H9 (cell line): ENCODE measurements around the gene MB. TPM values are rescaled to one million over a fixed set of nuclear protein-coding genes. Genes with fewer than 3 reads are reported as not detected.

ENCODE experiments used
- DNase-seq: peaks from one replicate; pipeline ENCODE4 v3.0.0-alpha.2; 2017
- H2AFZ ChIP-seq: one replicate; pipeline ENCODE4 v1.6.1; 2013; ENCODE audit warnings: mild to moderate bottlenecking, low read length, control low read depth, moderate library complexity
- H2AK5ac ChIP-seq: 2 replicates; pipeline ENCODE4 v1.6.1; 2013; ENCODE audit warnings: low read length, control low read depth, mixed read lengths; ENCODE audit not compliant: insufficient read length
- H2BK120ac ChIP-seq: one replicate; pipeline ENCODE4 v1.6.1; 2013; ENCODE audit warnings: low read depth, mild to moderate bottlenecking, low read length, control low read depth, inconsistent platforms; ENCODE audit not compliant: poor library complexity, severe bottlenecking
- H2BK12ac ChIP-seq: 2 replicates; pipeline ENCODE4 v1.6.1; 2013; ENCODE audit warnings: low read length, control low read depth, mixed read lengths, low read depth; ENCODE audit not compliant: insufficient read length
- H2BK15ac ChIP-seq: 2 replicates; pipeline ENCODE4 v1.6.1; 2013; ENCODE audit warnings: low read depth, low read length, control low read depth
- H2BK20ac ChIP-seq: one replicate; pipeline ENCODE4 v1.6.1; 2013; ENCODE audit warnings: low read depth, mild to moderate bottlenecking, low read length, control low read depth, inconsistent platforms; ENCODE audit not compliant: poor library complexity, severe bottlenecking
- H2BK5ac ChIP-seq: 2 replicates; pipeline ENCODE4 v1.6.1; 2013; ENCODE audit warnings: low read length, control low read depth, mixed read lengths; ENCODE audit not compliant: insufficient read length
- H3K14ac ChIP-seq: 2 replicates; pipeline ENCODE4 v1.6.1; 2013; ENCODE audit warnings: low read length, control low read depth; ENCODE audit not compliant: insufficient read depth
- H3K18ac ChIP-seq: 2 replicates; pipeline ENCODE4 v1.6.1; 2013; ENCODE audit warnings: low read depth, mild to moderate bottlenecking, mixed read lengths, low read length, control low read depth; ENCODE audit not compliant: insufficient read length
- H3K23ac ChIP-seq: 2 replicates; pipeline ENCODE4 v1.6.1; 2013; ENCODE audit warnings: low read length, control low read depth, mixed read lengths, low read depth; ENCODE audit not compliant: insufficient read length
- H3K23me2 ChIP-seq: 2 replicates; pipeline ENCODE4 v1.6.1; 2013; ENCODE audit warnings: low read depth, mild to moderate bottlenecking, mixed read lengths, low read length, control low read depth; ENCODE audit not compliant: insufficient read length, poor library complexity, severe bottlenecking
- H3K27ac ChIP-seq: 2 replicates; pipeline ENCODE4 v1.5.1; 2013; ENCODE audit warnings: low read length, control low read depth, mixed read lengths, low read depth; ENCODE audit not compliant: insufficient read length
- H3K27me3 ChIP-seq: 2 replicates; pipeline ENCODE4 v1.6.1; 2013; ENCODE audit warnings: low read length, control low read depth, inconsistent platforms; ENCODE audit not compliant: insufficient read depth
- H3K4ac ChIP-seq: 2 replicates; pipeline ENCODE4 v1.6.1; 2013; ENCODE audit warnings: low read depth, mild to moderate bottlenecking, control low read depth, inconsistent platforms, low read length, moderate library complexity
- H3K4me1 ChIP-seq: 2 replicates; pipeline ENCODE4 v1.6.1; 2013; ENCODE audit warnings: low read length, control low read depth, inconsistent platforms; ENCODE audit not compliant: insufficient read depth
- H3K4me2 ChIP-seq: 2 replicates; pipeline ENCODE4 v1.6.1; 2013; ENCODE audit warnings: low read length, control low read depth, mixed read lengths; ENCODE audit not compliant: insufficient read length, insufficient read depth
- H3K56ac ChIP-seq: 2 replicates; pipeline ENCODE4 v1.6.1; 2013; ENCODE audit warnings: low read depth, mild to moderate bottlenecking, mixed read lengths, low read length, control low read depth; ENCODE audit not compliant: insufficient read length
- H3K79me1 ChIP-seq: 2 replicates; pipeline ENCODE4 v1.6.1; 2013; ENCODE audit warnings: low read depth, mild to moderate bottlenecking, moderate library complexity, low read length, control low read depth, inconsistent platforms; ENCODE audit not compliant: insufficient read depth, poor library complexity, severe bottlenecking
- H3K79me2 ChIP-seq: 2 replicates; pipeline ENCODE4 v1.6.1; 2013; ENCODE audit warnings: low read length, control low read depth, inconsistent platforms; ENCODE audit not compliant: insufficient read depth
- H3K9ac ChIP-seq: 2 replicates; pipeline ENCODE4 v1.6.1; 2013; ENCODE audit warnings: low read length, control low read depth, mixed read lengths; ENCODE audit not compliant: insufficient read length; ENCODE audit errors: extremely low read depth
- H3K9me3 ChIP-seq: one replicate; pipeline ENCODE4 v1.6.1; 2013; ENCODE audit warnings: low read depth, low read length, inconsistent platforms; ENCODE audit not compliant: control insufficient read depth
- H3T11ph ChIP-seq: one replicate; pipeline ENCODE4 v1.6.1; 2013; ENCODE audit warnings: mild to moderate bottlenecking, low read length, control low read depth, inconsistent platforms
- H4K20me1 ChIP-seq: one replicate; pipeline ENCODE4 v1.6.1; 2013; ENCODE audit not compliant: control insufficient read depth, insufficient read length, insufficient read depth
- H4K5ac ChIP-seq: 2 replicates; pipeline ENCODE4 v1.6.1; 2013; ENCODE audit warnings: low read depth, mild to moderate bottlenecking, mixed read lengths, low read length, control low read depth; ENCODE audit not compliant: insufficient read length
- H4K8ac ChIP-seq: replicated peaks from 2 replicates; pipeline ENCODE4 v1.6.1; 2013; ENCODE audit warnings: low read length, control low read depth, mixed read lengths, low read depth; ENCODE audit not compliant: insufficient read length
- H4K91ac ChIP-seq: 2 replicates; pipeline ENCODE4 v1.6.1; 2013; ENCODE audit warnings: low read depth, mild to moderate bottlenecking, moderate library complexity, mixed read lengths, low read length, control low read depth; ENCODE audit not compliant: insufficient read length
- H3K27ac Mint-ChIP-seq, 3 experiments: 2 replicates in 2 of 3; 3 replicates in 1 of 3; pipeline ENCODE4 v1.8.0; 2020 to 2021; ENCODE audit warnings: mixed read lengths in 3 of 3, mild to moderate bottlenecking in 1 of 3, moderate library complexity in 1 of 3
- H3K27me3 Mint-ChIP-seq: 2 replicates; pipeline ENCODE4 v1.8.0; 2021; ENCODE audit warnings: low read depth, mild to moderate bottlenecking, moderate library complexity, mixed read lengths
- H3K36me3 Mint-ChIP-seq, 3 experiments: 2 replicates in 2 of 3; 3 replicates in 1 of 3; pipeline ENCODE4 v1.8.0; 2020 to 2021; ENCODE audit warnings: low read depth in 3 of 3, mixed read lengths in 3 of 3; ENCODE audit not compliant: insufficient read depth in 1 of 3
- H3K4me1 Mint-ChIP-seq, 2 experiments: 2 replicates each; pipeline ENCODE4 v1.8.0; 2020; ENCODE audit warnings: mixed read lengths in 2 of 2
- H3K4me3 Mint-ChIP-seq, 2 experiments: 2 replicates in 1 of 2; 3 replicates in 1 of 2; pipeline ENCODE4 v1.8.0; 2020 to 2021; ENCODE audit warnings: mild to moderate bottlenecking in 2 of 2, mixed read lengths in 2 of 2, moderate library complexity in 1 of 2
- H3K9me3 Mint-ChIP-seq, 2 experiments: 2 replicates in 1 of 2; 3 replicates in 1 of 2; pipeline ENCODE4 v1.8.0; 2020; ENCODE audit warnings: mild to moderate bottlenecking in 2 of 2, mixed read lengths in 2 of 2, moderate library complexity in 1 of 2
- WGBS: extraction: QIAGEN DNeasy Blood & Tissue Kit; methylation state at CpG from one replicate; pipeline ENCODE4 v1.1.7; 2013; ENCODE audit warnings: missing lambda C conversion rate, low lambda C conversion rate, mixed read lengths; ENCODE audit not compliant: insufficient read length; ENCODE audit errors: extremely low coverage; 5-methylcytosine and 5-hydroxymethylcytosine counted together
- total RNA-seq: library from RNA; stranded (reverse); gene quantifications from 2 replicates; pipeline ENCODE4 v1.2.1, GENCODE V29; 2021
- TF ChIP-seq, protein P1 (sequence below): fragments of 200-600 bp; sonication (generic); conservative IDR thresholded peaks from 3 replicates; pipeline ENCODE4 v1.8.0; 2021; ENCODE audit warnings: antibody characterized with exemption, mild to moderate bottlenecking

The MB gene
- total RNA-seq, 1 experiment from 2014 or later = 0.55 TPM

- no peak overlapping the region for H3K18ac ChIP-seq
- no peak overlapping the region for H2BK120ac ChIP-seq
- H3K4me2 ChIP-seq = no peak overlapping the region
- no peak overlapping the region for H3K4me3 Mint-ChIP-seq
- no peak overlapping the region for H2BK12ac ChIP-seq
- H3K27me3 ChIP-seq = no peaks in the 10 kb centered on the region
- no peak overlapping the region for H4K8ac ChIP-seq
- H4K5ac ChIP-seq = no peak overlapping the region
- no peak overlapping the region for H2BK5ac ChIP-seq
- no peaks in the 10 kb centered on the region for H3K9me3 ChIP-seq
- H3K9me3 Mint-ChIP-seq = peaks cover 3 to 8% of the 10 kb centered on the region in 2 experiments; a peak in 3 of 5 replicates
- no peak overlapping the region for H4K91ac ChIP-seq
- no peak overlapping the region for H3K27ac Mint-ChIP-seq
- H3K23ac ChIP-seq = no peak overlapping the region
- no peak overlapping the region for H3K9ac ChIP-seq
- peaks cover 3% of the 10 kb centered on the region for H3K27me3 Mint-ChIP-seq
- no peaks in the 10 kb centered on the region; the same call in 1 of the 2 replicates for H3K4me1 ChIP-seq
- no peak overlapping the region for H2AK5ac ChIP-seq
- H3K56ac ChIP-seq = no peak overlapping the region
- peaks cover 0 to 3% (median 0%) of the 10 kb centered on the region in 3 experiments; a peak in 2 of 7 replicates for H3K36me3 Mint-ChIP-seq
- no peak overlapping the region for H2BK15ac ChIP-seq
- peaks cover 8% of the 10 kb centered on the region for H3K23me2 ChIP-seq
- no peaks in the 10 kb centered on the region for H3K79me1 ChIP-seq
- TF ChIP-seq, protein P1, sequence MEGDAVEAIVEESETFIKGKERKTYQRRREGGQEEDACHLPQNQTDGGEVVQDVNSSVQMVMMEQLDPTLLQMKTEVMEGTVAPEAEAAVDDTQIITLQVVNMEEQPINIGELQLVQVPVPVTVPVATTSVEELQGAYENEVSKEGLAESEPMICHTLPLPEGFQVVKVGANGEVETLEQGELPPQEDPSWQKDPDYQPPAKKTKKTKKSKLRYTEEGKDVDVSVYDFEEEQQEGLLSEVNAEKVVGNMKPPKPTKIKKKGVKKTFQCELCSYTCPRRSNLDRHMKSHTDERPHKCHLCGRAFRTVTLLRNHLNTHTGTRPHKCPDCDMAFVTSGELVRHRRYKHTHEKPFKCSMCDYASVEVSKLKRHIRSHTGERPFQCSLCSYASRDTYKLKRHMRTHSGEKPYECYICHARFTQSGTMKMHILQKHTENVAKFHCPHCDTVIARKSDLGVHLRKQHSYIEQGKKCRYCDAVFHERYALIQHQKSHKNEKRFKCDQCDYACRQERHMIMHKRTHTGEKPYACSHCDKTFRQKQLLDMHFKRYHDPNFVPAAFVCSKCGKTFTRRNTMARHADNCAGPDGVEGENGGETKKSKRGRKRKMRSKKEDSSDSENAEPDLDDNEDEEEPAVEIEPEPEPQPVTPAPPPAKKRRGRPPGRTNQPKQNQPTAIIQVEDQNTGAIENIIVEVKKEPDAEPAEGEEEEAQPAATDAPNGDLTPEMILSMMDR = no peak
- H3K79me2 ChIP-seq = no peaks in the 10 kb centered on the region
- H3K27ac ChIP-seq = no peak overlapping the region
- H3K4ac ChIP-seq = no peak overlapping the region
- no peak overlapping the region for H3T11ph ChIP-seq
- H3K14ac ChIP-seq = no peak overlapping the region
- DNase-seq = no peak
- H2AFZ ChIP-seq = no peak overlapping the region
- H2BK20ac ChIP-seq = no peak overlapping the region
- no CpG with 5 or more reads among the region's 9 CpGs for WGBS
- H4K20me1 ChIP-seq = no peaks in the 10 kb centered on the region
- peaks cover 33 to 38% of the 10 kb centered on the region in 2 experiments for H3K4me1 Mint-ChIP-seq
These were observed 13.8 kb upstream of the MB start for GRCh38 chr22:35630891-35631290.
